IMR-90 (cell line): Measurements from ENCODE around the gene PPP1R16B. TPM values are rescaled to one million over a fixed set of nuclear protein-coding genes. Genes with fewer than 3 reads are reported as not detected.

Experiments used
- ATAC-seq: fragments of 200-7000 bp; cut with Tn5 transposase; 2 replicates; pipeline ENCODE4 v1.9.1; 2020; ENCODE audit warnings: low read depth, mild to moderate bottlenecking, moderate library complexity
- BruUV-seq: library from RNA; stranded (reverse); fragments of 400-500 nt; replicated peaks from 2 replicates; lab custom pipeline; 2021; lab: Mats Ljungman, UMichigan
- CTCF ChIA-PET: fragments of 300-600 bp; formaldehyde crosslinking; extraction: SDS; loops from one replicate; lab custom pipeline; 2021; ENCODE audit warnings: antibody characterized with exemption; lab: Yijun Ruan, JAX
- POLR2A ChIA-PET: fragments of 300-600 bp; sonication (Branson Sonifier 250); formaldehyde crosslinking; loops from one replicate; lab custom pipeline; 2022; ENCODE audit warnings: antibody characterized with exemption; ENCODE audit not compliant: unreplicated experiment; lab: Charles Lee
- DNase-seq: peaks from one replicate; pipeline ENCODE4 v3.0.0; 2013
- H2AFZ ChIP-seq: replicated peaks from 2 replicates; pipeline ENCODE3; 2013; ENCODE audit warnings: low read length, mild to moderate bottlenecking; ENCODE audit not compliant: poor library complexity
- H2AK5ac ChIP-seq: 2 replicates; pipeline ENCODE4 v1.6.1; 2013; ENCODE audit warnings: low read depth, low read length, inconsistent platforms
- H2AK9ac ChIP-seq: replicated peaks from 2 replicates; pipeline ENCODE3; 2013; ENCODE audit warnings: mild to moderate bottlenecking, low read depth, low read length, moderate library complexity; ENCODE audit not compliant: poor library complexity
- H2BK120ac ChIP-seq: 2 replicates; pipeline ENCODE4 v1.6.1; 2013; ENCODE audit warnings: low read depth, low read length, inconsistent platforms
- H2BK15ac ChIP-seq: 3 replicates; pipeline ENCODE4 v1.6.1; 2013; ENCODE audit warnings: low read depth, low read length, inconsistent platforms
- H2BK20ac ChIP-seq: 2 replicates; pipeline ENCODE4 v1.6.1; 2013; ENCODE audit warnings: low read depth, mild to moderate bottlenecking, inconsistent platforms, low read length, moderate library complexity
- H2BK5ac ChIP-seq: 2 replicates; pipeline ENCODE4 v1.6.1; 2013; ENCODE audit warnings: mild to moderate bottlenecking, low read depth, low read length, inconsistent platforms; ENCODE audit not compliant: poor library complexity, severe bottlenecking
- H3K14ac ChIP-seq: replicated peaks from 2 replicates; pipeline ENCODE4 v1.6.1; 2013; ENCODE audit warnings: low read depth, low read length, inconsistent platforms
- H3K18ac ChIP-seq: 2 replicates; pipeline ENCODE4 v1.6.1; 2013; ENCODE audit warnings: low read depth, low read length, control low read depth
- H3K23ac ChIP-seq: 2 replicates; pipeline ENCODE4 v1.6.1; 2013; ENCODE audit warnings: low read depth, low read length, inconsistent platforms
- H3K27ac ChIP-seq: 2 replicates; pipeline ENCODE4 v1.5.1; 2013; ENCODE audit warnings: mild to moderate bottlenecking, control low read depth, low read length; ENCODE audit not compliant: insufficient read depth
- H3K27me3 ChIP-seq: 2 replicates; pipeline ENCODE4 v1.6.1; 2013; ENCODE audit warnings: low read length; ENCODE audit not compliant: control insufficient read depth, insufficient read depth
- H3K36me3 ChIP-seq: 2 replicates; pipeline ENCODE4 v1.6.1; 2013; ENCODE audit warnings: low read length, mixed read lengths; ENCODE audit not compliant: control insufficient read depth, insufficient read depth
- H3K4ac ChIP-seq: 2 replicates; pipeline ENCODE4 v1.6.1; 2013; ENCODE audit warnings: low read depth, low read length, inconsistent platforms
- H3K4me1 ChIP-seq: 2 replicates; pipeline ENCODE4 v1.6.1; 2013; ENCODE audit warnings: low read length, mixed read lengths; ENCODE audit not compliant: control insufficient read depth, insufficient read depth
- H3K4me2 ChIP-seq: 2 replicates; pipeline ENCODE4 v1.6.1; 2013; ENCODE audit warnings: low read depth, mild to moderate bottlenecking, control low read depth, low read length, moderate library complexity
- H3K4me3 ChIP-seq: 2 replicates; pipeline ENCODE4 v1.5.1; 2013; ENCODE audit warnings: low read depth, mild to moderate bottlenecking, control low read depth, low read length, moderate library complexity; ENCODE audit not compliant: insufficient read depth
- H3K56ac ChIP-seq: 2 replicates; pipeline ENCODE4 v1.6.1; 2013; ENCODE audit warnings: low read length, inconsistent platforms; ENCODE audit not compliant: insufficient read depth; ENCODE audit errors: extremely low read depth
- H3K79me1 ChIP-seq, 2 experiments: 2 replicates each; pipeline ENCODE4 v1.6.1; 2013; ENCODE audit warnings: low read length in 2 of 2, inconsistent platforms in 1 of 2, low read depth in 1 of 2
- H3K9ac ChIP-seq: 2 replicates; pipeline ENCODE4 v1.6.1; 2013; ENCODE audit warnings: low read depth, low read length, control low read depth
- H3K9me1 ChIP-seq: 2 replicates; pipeline ENCODE4 v1.6.1; 2013; ENCODE audit warnings: low read length, inconsistent platforms; ENCODE audit not compliant: insufficient read depth
- H3K9me3 ChIP-seq: 2 replicates; pipeline ENCODE4 v1.6.1; 2013; ENCODE audit warnings: low read length; ENCODE audit not compliant: control insufficient read depth, insufficient read depth
- H4K20me1 ChIP-seq: 2 replicates; pipeline ENCODE4 v1.6.1; 2013; ENCODE audit warnings: low read length, inconsistent platforms; ENCODE audit not compliant: insufficient read depth
- H4K5ac ChIP-seq: 2 replicates; pipeline ENCODE4 v1.6.1; 2013; ENCODE audit warnings: mild to moderate bottlenecking, low read depth, low read length, control low read depth
- H4K8ac ChIP-seq, 2 experiments: 2 replicates each; pipeline ENCODE4 v1.6.1; 2013; ENCODE audit warnings: low read depth in 2 of 2, low read length in 2 of 2, control low read depth in 1 of 2, inconsistent platforms in 1 of 2
- H4K91ac ChIP-seq: 2 replicates; pipeline ENCODE4 v1.6.1; 2013; ENCODE audit warnings: low read depth, low read length, inconsistent platforms; ENCODE audit not compliant: insufficient read depth
- BHLHE40 ChIP-seq: fragments of 150-350 bp; IDR thresholded peaks from 2 replicates; pipeline ENCODE4 v1.6.1; 2016; ENCODE audit warnings: mild to moderate bottlenecking, low read depth, low read length
- CEBPB ChIP-seq: IDR thresholded peaks from 2 replicates; pipeline ENCODE4 v1.6.1; 2012; ENCODE audit warnings: low read depth, low read length, improper control_type of control experiment
- CHD1 ChIP-seq: IDR thresholded peaks from 2 replicates; pipeline ENCODE4 v1.6.1; 2012; ENCODE audit warnings: low read depth, low read length, improper control_type of control experiment
- ELK1 ChIP-seq: fragments of 150-350 bp; IDR thresholded peaks from 2 replicates; pipeline ENCODE4 v1.6.1; 2016; ENCODE audit warnings: low read depth, mild to moderate bottlenecking, low read length, moderate library complexity, borderline replicate concordance
- FOS ChIP-seq: fragments of 150-350 bp; IDR thresholded peaks from 2 replicates; pipeline ENCODE4 v1.6.1; 2016; ENCODE audit warnings: low read depth, low read length
- MAFK ChIP-seq: IDR thresholded peaks from 2 replicates; pipeline ENCODE4 v1.6.1; 2012; ENCODE audit warnings: low read depth, low read length, improper control_type of control experiment
- MAZ ChIP-seq: IDR thresholded peaks from 2 replicates; pipeline ENCODE4 v1.6.1; 2012; ENCODE audit warnings: low read depth, mild to moderate bottlenecking, low read length, improper control_type of control experiment, moderate library complexity, borderline replicate concordance
- MXI1 ChIP-seq: IDR thresholded peaks from 2 replicates; pipeline ENCODE4 v1.6.1; 2012; ENCODE audit warnings: low read depth, mild to moderate bottlenecking, low read length, moderate library complexity, borderline replicate concordance
- NFE2L2 ChIP-seq: fragments of 150-350 bp; IDR thresholded peaks from 2 replicates; pipeline ENCODE4 v1.6.1; 2016; ENCODE audit warnings: low read depth, mild to moderate bottlenecking, low read length
- POLR2A ChIP-seq: IDR thresholded peaks from 2 replicates; pipeline ENCODE4 v1.6.1; 2012; ENCODE audit warnings: mild to moderate bottlenecking, low read depth, low read length
- RAD21 ChIP-seq: IDR thresholded peaks from 2 replicates; pipeline ENCODE4 v1.6.1; 2012; ENCODE audit warnings: low read length, improper control_type of control experiment
- RCOR1 ChIP-seq: IDR thresholded peaks from 2 replicates; pipeline ENCODE4 v1.6.1; 2012; ENCODE audit warnings: mild to moderate bottlenecking, low read length, improper control_type of control experiment; ENCODE audit not compliant: insufficient replicate concordance
- RFX5 ChIP-seq: IDR thresholded peaks from 2 replicates; pipeline ENCODE4 v1.8.0; 2012; ENCODE audit warnings: low read depth, mild to moderate bottlenecking, low read length, moderate library complexity
- USF2 ChIP-seq: fragments of 150-350 bp; IDR thresholded peaks from 2 replicates; pipeline ENCODE4 v1.6.1; 2017; ENCODE audit warnings: mild to moderate bottlenecking, antibody characterized with exemption, low read length, low read depth
- WGBS, 2 experiments: methylation state at CpG; one replicate each; pipeline versions ENCODE4 v1.1.5 to v1.1.7; 2013; ENCODE audit warnings: missing lambda C conversion rate in 2 of 2; ENCODE audit not compliant: insufficient read length in 1 of 2; ENCODE audit errors: extremely low coverage in 2 of 2; 5-methylcytosine and 5-hydroxymethylcytosine counted together
- dilution Hi-C: fragments of 300-500 bp; cut with HindIII; formaldehyde crosslinking; loops from one replicate; pipeline ENCODE4 v1.14.3; 2018; ENCODE audit warnings: low sequenced_read_pairs; ENCODE audit not compliant: unreplicated experiment
- in situ Hi-C: fragments of 300-500 bp; cut with MboI; formaldehyde crosslinking; loops from 3 replicates; pipeline ENCODE4 v1.14.3; 2019; ENCODE audit warnings: low sequenced_read_pairs, inconsistent platforms, mixed read lengths
- intact Hi-C: fragments of 100-400 bp; cut with micrococcal nuclease; formaldehyde crosslinking; loops from 2 replicates; pipeline ENCODE4 v1.10.0; 2022
- polyA plus RNA-seq, 3 experiments: library from polyadenylated mRNA; depleted of rRNA; stranded (reverse); fragments of >200 nt; gene quantifications; 2 replicates each; pipeline ENCODE4 v1.2.3, GENCODE V29; 2012; ENCODE audit warnings: low replicate concordance in 1 of 3
- total RNA-seq: library from RNA; depleted of rRNA; stranded (reverse); fragments of >200 nt; gene quantifications from 2 replicates; pipeline ENCODE4 v1.2.3, GENCODE V29; 2012
- TF ChIP-seq, protein P1 (sequence below): conservative IDR thresholded peaks from 2 replicates; pipeline ENCODE4 v1.5.1; 2012; ENCODE audit warnings: mild to moderate bottlenecking, low read depth, low read length, improper control_type of control experiment

Gene PPP1R16B
- total and polyA plus RNA-seq, 2 of the 4 experiments (the other 2 are of a cell fraction) = not detected

- dilution Hi-C loops (no loop called here), intact Hi-C loops (loop anchor here (1.0 kb wide), 2 partner anchors 37 to 85 kb away; partner anchors contain the start of gene FAM83D), in situ Hi-C loops (no loop called here)
- peak overlapping the region; percentile 86 for H2AK9ac ChIP-seq
- peak overlapping the region; percentile 77 for H3K4me3 ChIP-seq
- no CpG with 5 or more reads among the region's 5 CpGs for WGBS, 2 experiments
- no TSS peak for BruUV-seq
- peak overlapping the region; percentile 95 for H3K4me2 ChIP-seq
- H3K4ac ChIP-seq = peak overlapping the region; percentile 95
- H3K9me3 ChIP-seq = no peaks in the 10 kb centered on the region
- 0 out of 2 replicates have a peak, but pooled peaks cover 2% of the 10 kb centered on the region for H3K4me1 ChIP-seq
- no peaks in the 10 kb centered on the region for H3K27me3 ChIP-seq
- H3K79me1 ChIP-seq = peaks cover 28 to 37% of the 10 kb centered on the region in 2 experiments
- no peak overlapping the region for H3K18ac ChIP-seq
- H3K14ac ChIP-seq = peak overlapping the region; percentile 84
- H2BK5ac ChIP-seq = peak overlapping the region; percentile 47
- H4K5ac ChIP-seq = peak overlapping the region; percentile 69; the same call in 1 of the 2 replicates
- H4K20me1 ChIP-seq = no peaks in the 10 kb centered on the region
- H3K23ac ChIP-seq = peak overlapping the region; percentile 84
- 0 out of 3 replicates have a peak overlapping the region, but pooled peaks have one; percentile 60 for H2BK15ac ChIP-seq
- ChIA-PET CTCF (interaction anchor here (0.6 to 1.0 kb wide), 2 partner anchors 22 to 31 kb away, joined by 3 read pairs; no protein-coding TSS in a partner anchor), POLR2A (interaction anchor here (1.1 kb wide), 1 partner anchor 37 kb away, joined by 5 read pairs; the partner anchor contains the start of gene FAM83D)
- peak overlapping the region; percentile 99 for H2AFZ ChIP-seq
- peak overlapping the region; percentile 85 for H3K56ac ChIP-seq
- H3K27ac ChIP-seq = peak overlapping the region; percentile 83
- no peaks in the 10 kb centered on the region for H3K36me3 ChIP-seq
- peak overlapping the region; percentile 78; the same call in 1 of the 2 replicates for H4K91ac ChIP-seq
- peaks cover 1% of the 10 kb centered on the region; the same call in 1 of the 2 replicates for H3K9me1 ChIP-seq
- H2AK5ac ChIP-seq = peak overlapping the region; percentile 81
- peak overlapping the region; percentile 33; the same call in 1 of the 2 replicates for H2BK120ac ChIP-seq
- ATAC-seq (no peak), DNase-seq (no peak)
- no peak overlapping the region for H2BK20ac ChIP-seq
- H3K9ac ChIP-seq = peak overlapping the region; percentile 94
- peak overlapping the region; percentile 75 to 92 for H4K8ac ChIP-seq
- TF ChIP-seq MXI1 (no peak), MAZ (no peak), RCOR1 (no peak), BHLHE40 (no peak), CHD1 (no peak), POLR2A (no peak), MAFK (no peak), CEBPB (no peak), ELK1 (no peak), RFX5 (no peak), NFE2L2 (no peak), FOS (no peak), RAD21 (no peak), USF2 (no peak)
- TF ChIP-seq, protein P1, sequence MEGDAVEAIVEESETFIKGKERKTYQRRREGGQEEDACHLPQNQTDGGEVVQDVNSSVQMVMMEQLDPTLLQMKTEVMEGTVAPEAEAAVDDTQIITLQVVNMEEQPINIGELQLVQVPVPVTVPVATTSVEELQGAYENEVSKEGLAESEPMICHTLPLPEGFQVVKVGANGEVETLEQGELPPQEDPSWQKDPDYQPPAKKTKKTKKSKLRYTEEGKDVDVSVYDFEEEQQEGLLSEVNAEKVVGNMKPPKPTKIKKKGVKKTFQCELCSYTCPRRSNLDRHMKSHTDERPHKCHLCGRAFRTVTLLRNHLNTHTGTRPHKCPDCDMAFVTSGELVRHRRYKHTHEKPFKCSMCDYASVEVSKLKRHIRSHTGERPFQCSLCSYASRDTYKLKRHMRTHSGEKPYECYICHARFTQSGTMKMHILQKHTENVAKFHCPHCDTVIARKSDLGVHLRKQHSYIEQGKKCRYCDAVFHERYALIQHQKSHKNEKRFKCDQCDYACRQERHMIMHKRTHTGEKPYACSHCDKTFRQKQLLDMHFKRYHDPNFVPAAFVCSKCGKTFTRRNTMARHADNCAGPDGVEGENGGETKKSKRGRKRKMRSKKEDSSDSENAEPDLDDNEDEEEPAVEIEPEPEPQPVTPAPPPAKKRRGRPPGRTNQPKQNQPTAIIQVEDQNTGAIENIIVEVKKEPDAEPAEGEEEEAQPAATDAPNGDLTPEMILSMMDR = no peak
Measured at GRCh38 chr20:38962928-38963401, 157.5 kb downstream of the PPP1R16B start.
